Activated gamma-delta T cell treated with Interleukin-2 at 50 U/mL for 16 hours (primary cell): ENCODE results near the gene GNRHR.
"Not testable (repeated sequence)": the region's sequence is repeated elsewhere in the genome, so short reads cannot be mapped to it uniquely, and the experiment has no call there.

ENCODE experiments used
- DNase-seq: peaks from one replicate; pipeline ENCODE4 v3.0.0-alpha.2; 2020

Gene GNRHR, protein sequence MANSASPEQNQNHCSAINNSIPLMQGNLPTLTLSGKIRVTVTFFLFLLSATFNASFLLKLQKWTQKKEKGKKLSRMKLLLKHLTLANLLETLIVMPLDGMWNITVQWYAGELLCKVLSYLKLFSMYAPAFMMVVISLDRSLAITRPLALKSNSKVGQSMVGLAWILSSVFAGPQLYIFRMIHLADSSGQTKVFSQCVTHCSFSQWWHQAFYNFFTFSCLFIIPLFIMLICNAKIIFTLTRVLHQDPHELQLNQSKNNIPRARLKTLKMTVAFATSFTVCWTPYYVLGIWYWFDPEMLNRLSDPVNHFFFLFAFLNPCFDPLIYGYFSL

DNA sequence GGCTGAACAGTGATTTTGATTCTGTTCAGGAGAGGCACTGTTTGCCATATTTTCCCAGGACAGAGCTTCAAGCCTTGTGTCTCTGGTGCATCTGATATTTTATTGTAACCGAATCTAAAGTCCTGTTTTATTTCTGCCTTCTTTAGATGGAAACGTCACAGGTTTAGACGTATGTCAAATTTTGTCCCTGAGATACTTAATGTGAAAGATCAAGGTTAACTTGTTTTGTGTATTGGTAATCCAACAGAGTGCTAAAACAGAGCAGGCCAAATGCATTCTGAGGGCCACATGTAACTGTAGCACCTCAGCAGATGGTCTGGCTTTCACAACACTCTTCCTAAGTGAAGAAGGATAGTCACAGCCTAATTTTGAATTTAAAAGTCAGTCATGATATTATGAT lies at the start of gene GNRHR:
Gene GNRHR, minus strand, starts transcription at position 101 of the 400 bp plus-strand sequence. Its CDS starts 53 bp downstream, at position 48.
- no peak for DNase-seq

DNA sequence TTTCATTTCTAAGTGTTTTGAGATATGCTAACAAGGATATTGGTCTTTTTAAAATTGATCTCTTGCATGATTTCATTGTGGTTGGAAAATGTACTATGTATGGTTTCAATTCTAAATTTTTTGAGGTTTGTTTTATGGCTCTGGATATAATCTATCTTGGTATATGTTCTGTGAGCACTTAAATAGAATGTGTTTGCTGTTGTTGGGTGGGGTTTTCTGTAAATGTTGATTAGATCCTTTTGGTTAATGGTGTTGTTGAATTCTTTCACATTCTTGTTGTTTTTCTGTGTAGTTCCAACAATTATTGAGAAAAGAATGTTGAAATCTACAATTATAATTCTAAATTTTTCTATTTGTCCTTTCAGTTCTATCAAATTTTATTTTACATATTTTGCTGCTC lies 42.6 kb upstream of the GNRHR start:
- DNase-seq = no peak

DNA sequence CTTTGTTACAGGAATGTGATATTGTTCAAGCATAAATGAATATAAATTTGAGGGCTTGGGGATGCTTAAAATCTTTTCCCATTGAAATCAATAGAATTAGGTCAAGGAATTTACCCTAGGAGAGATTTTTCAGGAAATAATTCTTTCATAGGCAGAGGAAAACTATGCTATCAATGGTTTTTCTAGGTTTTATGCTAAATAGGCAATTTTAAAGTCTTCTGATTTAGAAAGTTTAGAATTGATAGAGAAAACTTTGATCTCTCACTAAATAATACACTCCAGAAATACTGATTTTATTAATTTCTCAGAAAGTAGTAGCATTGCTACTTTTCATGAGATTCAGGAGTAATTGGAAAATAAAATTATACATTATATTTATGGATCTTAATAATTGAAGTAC lies 36.5 kb upstream of the GNRHR start:
- DNase-seq = no peak

DNA sequence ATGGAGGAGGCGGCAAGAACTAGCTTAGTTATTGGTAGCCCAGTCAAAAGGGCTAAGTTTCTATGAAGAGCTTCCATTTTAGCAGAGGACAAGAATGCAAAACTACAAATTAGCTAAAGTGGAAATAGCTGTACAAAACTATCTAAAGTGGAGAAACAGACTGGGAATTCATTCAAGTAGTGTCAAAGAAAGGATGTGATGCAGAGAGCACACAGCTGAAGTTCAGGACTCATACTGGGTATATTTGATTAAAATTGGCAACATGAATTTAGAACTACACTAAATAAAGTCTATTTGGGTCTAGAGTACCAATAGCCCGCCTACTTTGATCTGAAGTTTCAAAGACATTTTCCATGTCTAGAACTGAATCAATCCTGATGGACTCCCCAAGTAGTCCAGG lies 33.1 kb upstream of the GNRHR start:
- no peak for DNase-seq

DNA sequence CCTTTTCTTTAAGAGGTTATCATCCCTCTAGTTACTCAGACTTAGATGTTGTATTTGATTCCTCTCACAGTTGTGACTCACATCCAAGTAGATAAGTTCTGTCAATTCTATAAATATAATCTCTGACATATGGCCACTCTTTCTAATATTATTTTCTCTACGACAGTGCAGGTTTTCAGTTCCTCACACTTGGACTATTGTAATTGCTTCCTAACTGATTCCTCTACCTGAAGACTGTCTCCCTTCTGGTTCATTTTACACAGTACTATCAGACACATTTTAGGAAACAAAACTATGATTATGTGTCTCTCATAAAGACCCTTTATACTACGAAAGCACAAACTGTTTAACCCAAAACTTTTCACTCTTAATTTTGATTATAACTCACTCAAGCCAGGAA lies 31.3 kb upstream of the GNRHR start:
- DNase-seq = no peak

DNA sequence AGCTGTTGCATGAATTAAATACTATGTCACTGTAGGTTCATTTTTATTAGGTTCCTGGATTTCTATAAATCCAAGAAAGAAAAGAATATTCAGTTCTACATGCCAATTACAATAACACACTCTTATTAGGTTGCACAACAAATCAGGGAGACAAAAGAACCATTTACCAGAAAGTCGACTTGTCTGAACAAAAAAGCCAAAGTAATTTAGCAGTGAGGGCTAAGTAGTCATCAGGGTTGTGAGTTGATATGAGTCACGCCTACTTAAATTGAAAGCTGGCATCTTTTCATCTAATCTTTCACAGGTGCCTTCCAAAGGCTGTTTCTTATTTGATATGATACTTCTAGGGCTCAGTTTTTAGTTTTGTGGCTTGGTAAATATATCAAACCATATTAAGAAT lies 25.4 kb upstream of the GNRHR start:
- no peak for DNase-seq

DNA sequence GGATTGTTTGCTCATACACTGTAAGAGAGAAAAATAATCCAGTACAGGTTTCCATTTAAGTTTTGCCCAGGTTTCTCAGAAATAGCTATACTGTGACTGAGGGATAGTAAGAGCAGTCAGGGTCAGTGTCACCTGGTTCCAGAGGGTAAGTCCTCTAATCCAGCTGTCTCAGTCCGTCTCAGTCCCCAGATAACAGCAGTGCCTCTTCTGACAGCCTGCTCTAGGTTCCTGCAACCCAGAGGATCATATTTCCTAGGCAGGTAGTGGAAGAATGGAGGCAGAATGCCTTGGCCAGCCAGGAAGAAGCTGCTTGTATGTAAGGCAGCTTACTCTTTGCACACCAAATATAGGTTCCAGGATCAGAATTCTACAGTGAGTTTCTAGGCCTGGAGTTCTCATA lies 22.6 kb upstream of the GNRHR start:
- DNase-seq = no peak

DNA sequence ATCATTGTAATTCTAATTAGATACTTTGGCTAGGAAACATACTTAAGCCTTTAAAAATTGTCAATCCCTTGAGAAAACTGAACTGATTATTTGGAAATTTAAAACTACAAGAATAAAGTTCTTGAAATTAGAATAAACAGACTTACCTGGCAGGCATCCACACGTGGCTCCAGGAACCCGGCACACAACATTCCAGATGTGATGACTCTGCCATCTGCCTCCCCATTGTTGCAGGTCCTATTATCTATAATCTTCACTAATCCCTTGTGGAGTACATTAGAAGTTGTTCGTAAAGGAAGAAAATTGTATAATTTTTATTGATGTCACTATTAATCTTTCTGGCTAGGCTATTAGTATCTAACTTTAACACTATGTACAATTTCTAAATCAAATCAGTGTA lies 16.2 kb upstream of the GNRHR start:
- no peak for DNase-seq

DNA sequence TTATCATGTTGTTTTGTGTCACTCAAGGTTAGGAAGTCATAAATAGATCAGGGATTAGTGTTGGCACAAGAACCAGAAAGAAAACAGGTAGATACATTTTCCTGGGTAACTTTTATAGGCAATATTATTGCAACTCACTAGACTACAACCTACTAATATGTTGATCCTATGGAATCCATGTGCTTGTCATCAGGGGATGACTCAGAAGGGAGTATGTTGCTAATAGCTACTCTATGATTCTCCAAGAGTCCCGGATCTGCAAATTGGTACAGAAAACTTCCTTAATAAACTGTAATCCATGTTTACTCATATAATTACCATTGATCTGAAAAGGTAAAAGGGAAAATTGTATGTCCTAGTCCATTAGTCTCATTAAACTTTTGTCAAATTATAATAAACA lies 11.7 kb upstream of the GNRHR start:
- DNase-seq = no peak

DNA sequence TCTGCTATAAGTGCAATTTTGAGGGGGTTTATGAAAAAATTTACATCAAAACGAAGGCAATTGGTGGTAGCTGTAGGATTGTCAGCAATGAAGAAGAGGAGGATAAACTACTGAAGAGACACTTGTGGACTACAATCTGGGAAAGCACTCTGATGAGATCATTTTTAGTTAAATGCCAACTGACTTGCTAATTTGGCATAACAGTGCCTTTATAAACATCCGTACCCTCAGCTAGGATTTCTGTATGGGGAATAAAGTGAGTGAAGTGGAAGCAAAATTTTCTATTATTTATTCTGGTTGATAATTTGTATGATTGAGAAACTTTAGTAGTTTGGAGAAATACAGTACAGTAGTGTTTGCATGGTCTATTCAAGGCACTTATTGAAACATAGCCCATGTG lies 11.2 kb upstream of the GNRHR start:
- no peak for DNase-seq

DNA sequence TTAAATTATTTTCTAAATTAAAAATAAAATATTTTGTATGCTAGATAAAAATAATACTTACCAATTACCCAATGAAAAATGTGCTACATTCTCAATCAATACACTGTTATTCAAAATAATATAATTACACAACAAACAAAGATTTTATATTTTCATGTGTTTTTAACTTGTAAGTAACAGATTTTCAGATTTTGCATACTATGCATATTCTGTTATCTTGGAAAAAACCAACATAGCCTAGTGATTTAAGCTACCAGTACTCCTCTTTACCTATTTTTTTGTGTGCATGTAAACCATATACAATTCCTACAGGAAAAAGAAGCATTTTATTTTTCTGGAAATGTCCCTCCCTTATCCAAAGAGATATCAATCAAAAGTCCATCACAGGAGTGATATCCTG lies 10.0 kb upstream of the GNRHR start:
- DNase-seq = no peak

DNA sequence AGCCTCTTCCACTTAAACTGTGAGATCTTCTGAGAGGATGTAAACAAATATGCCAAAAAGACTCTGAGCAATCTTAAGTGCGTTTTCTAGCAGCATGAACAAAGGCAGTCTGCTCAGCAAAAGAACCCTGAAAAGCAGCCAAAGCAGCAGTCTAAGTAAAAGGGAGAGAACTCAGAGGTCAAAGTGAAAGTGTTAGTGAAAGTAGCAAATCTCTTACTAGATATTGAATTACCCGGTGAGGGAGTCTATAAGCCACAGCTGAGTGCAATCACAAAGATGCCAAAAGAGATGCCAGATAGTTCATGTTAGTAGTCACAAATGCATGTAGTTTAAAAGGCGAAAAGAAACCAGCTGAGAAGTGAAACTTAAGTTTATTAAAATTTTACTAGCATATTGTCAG lies 7.9 kb upstream of the GNRHR start:
- DNase-seq = no peak

DNA sequence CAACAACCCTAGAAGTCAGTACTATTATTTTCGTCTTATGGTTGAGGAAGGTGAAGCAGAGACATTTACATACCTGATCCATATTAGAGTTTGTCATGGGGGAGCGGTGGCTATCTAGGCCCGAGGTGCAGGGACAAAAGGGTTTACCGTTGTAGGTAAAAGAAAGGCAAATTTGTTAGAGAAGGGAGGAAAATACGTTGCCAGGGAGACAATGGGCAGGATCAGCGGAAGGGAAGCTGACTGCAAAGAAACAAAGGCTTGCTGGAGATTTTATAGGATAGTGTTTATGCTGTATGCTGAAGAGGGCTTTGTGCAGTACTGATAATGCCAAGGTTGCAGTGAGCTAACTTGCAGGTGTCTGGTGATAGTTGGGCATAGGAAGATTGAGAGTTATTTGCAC lies 2.8 kb upstream of the GNRHR start:
- DNase-seq = not testable (repeated sequence)

DNA sequence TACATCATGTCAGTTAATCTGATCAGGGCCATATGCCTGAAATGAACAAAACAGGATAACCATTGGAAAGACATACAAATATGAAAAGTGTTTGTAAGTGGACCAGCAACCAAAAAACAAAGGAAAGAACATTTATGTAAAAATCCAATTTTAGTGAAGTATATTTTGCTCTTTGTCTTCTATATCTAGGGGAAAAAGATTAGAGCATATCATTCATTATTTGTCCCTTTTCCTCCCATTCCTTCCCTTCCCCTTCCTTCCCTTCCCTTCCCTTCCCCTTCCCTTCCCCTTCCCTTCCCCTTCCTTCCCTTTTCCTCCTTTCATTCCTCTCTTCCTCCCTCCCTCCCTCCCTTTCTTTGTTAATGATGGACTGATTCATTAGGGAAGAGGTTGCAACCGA lies 1.8 kb upstream of the GNRHR start:
- no peak for DNase-seq

DNA sequence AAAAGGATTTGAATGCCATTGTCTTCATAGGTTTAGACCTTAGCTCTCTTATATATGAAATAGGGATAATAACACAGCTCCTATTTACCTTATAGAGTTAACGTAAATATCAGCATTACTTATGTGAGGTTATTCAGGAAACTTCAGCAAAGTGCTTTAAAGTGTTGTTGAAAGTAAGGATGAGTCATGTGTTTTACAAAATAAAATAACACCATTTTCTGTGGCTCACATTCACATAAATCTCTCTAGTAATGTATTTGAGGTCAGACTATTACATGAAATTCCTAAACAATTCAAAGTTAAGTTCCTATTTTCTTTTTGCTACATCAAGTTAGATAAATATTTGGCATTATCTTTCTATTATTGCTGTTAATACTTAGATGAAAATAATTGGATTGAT lies 2.9 kb downstream of the GNRHR start:
- DNase-seq = no peak

DNA sequence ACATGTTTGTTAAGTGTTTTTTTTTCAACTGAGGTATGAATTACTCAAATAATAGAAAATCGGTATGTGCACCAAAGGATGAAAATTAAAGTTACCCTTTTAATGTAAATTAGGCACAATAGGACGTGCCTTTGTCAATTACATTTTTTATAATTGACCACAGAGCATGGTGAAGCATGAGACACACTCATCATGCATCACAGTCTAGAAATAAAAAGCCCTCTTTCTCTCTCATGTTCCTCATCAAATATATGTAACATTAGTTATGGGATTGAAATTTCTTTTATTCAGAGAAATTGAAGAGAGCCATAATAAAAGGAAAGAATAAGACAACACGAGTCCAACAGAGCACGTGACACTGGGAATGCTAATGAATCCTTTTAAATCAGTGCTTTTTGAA lies 3.5 kb downstream of the GNRHR start:
- DNase-seq = no peak

DNA sequence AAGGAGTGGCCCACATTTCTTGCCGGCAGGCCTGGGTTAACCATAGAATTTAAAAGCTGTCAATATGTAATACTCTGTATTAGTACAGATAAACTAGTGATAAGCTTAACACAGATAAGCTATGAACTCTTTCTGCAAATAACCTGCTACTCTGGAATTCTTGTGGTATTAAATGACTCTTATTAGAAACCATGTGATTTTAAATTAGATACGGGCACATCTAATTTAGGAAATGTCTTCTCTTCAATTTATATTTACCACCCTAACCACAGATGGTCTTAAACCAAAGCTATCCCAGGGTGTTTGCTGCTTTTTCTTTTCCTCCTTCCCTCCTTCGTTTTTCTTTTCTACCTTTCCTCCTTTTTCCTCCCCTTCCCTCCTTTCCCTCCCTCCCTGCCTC lies 4.9 kb downstream of the GNRHR start:
- no peak for DNase-seq

DNA sequence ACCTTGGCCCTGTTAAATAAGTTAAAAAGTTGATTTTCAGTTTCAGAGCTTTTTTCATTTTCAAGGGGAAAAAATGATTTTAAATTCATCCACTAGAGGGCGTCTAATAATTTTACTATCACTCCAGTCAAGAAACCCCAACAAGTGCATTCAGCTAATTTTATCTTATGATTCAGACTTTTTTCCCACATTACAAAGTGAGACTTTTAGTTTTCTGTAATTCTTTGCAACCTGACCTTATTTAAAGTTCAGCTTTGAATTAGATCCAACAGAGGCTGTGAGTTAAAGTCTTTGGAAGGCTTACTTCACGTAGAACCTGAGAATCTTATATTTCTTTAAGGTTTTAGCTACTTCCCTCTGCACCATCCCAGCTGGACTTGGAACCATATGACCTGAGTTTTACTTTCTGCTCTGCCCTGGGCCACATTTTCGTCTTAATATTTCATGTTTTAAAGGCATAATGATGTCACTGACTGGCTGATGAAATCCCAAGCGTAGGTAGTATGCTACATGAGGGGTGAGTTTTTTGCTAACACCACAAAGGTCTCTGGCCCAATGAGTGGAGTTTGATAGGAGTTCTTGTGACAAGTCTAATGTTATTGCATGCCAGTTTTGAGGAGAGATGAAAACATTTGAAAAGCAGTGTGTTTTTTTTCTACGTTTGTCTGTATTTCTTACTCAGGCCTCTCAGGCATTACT lies 7.2 kb downstream of the GNRHR start:
- no peak for DNase-seq

DNA sequence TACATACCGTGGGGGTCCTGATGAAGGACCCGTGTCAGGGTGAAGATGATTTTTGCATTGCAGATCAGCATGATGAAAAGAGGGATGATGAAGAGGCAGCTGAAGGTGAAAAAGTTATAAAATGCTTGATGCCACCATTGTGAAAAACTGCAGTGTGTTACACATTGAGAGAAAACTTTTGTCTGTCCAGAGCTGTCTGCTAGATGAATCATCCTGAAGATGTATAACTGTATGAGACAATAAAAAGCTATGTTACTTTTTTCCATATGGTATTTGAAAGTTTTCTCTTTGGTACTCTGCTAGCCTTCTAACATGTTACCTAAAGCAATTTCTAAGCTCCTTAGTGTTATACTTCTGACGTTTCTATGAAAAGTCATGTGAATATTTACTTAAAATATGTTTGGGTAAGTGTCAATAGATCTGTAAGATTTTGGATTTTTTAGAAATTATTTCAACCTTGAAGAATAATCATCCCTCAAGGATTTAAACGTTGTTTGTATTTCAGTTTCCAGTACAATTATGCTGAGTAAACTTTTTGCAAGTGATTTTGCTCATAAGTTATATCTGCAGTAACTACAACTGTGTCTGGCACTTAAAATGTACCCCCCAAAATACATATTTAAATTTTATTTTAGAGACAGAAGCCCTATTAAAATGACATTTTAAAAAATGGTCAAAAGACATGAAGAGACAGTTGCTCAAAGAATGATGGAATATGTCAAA lies 9.5 kb downstream of the GNRHR start:
- no peak for DNase-seq

DNA sequence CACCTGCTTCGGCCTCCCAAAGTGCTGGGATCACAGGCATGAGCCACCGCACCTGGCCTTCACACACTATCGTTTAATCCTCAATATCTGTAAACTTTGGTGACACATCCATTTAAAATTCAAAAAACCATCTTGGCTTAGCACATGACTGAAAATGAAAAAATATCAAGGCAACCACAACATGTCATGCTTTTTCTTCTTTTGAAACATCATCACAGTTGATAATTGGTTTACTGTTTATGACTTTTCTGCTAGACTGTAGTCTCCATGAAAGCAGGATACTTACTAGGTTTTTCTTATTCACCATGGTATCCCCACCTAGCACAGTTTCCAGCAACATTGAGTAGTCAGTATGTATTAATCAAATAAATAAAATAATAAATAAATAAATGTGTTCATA lies 11.0 kb downstream of the GNRHR start:
- DNase-seq = no peak

DNA sequence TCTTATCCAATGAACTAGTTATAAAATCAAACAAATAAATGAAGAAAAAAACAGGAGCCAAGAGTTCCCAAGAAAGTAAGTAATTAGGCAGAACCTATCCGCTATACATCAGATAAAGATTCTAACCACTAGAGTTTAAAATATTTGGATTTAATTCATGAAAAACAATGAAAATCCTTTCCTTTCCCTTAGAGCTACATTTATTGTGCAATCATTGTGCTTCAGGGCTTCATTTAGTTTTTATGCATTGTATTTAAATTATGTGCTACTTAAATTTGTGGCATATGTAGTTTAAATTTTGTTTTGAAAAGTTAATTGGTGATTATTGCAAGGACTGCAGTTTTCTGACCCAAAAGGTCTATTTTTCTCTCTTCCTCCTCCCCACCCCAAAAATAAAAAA lies 17.9 kb downstream of the GNRHR start:
- DNase-seq = no peak

DNA sequence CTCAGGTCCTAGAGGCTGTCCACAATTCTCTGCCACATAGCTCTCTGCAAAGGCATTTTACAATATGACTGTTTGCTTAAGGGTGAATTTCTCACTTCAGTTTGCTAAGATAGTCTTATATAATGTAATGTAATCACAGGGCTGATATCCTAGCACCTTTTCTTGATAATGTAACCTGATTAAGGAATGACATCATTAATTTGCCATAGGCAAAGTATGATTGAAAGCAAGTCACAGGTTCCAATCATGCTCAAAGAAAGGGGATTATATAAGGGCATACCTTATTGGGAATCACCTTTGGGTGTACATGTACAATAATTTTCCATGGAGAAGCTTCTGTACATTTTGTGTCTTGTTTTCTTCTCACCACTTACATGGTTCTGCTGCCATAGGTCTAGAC lies 18.9 kb downstream of the GNRHR start:
- DNase-seq = no peak

DNA sequence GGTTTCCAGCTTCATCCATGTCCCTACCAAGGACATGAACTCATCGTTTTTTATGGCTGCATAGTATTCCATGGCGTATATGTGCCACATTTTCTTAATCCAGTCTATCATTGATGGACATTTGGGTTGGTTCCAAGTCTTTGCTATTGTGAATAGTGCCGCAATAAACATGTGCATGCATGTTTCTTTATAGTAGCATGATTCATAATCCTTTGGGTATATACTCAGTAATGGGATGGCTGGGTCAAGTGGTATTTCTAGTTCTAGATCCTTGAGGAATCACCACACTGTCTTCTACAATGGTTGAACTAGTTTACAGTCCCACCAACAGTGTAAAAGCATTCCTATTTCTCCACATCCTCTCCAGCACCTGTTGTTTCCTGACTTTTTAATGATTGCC lies 23.7 kb downstream of the GNRHR start:
- DNase-seq = not testable (repeated sequence)
